ENCODE data around the gene FRY. TPM values are rescaled to one million over a fixed set of nuclear protein-coding genes. Genes with fewer than 3 reads are reported as not detected.

FRY gene
- total RNA-seq, 4 donors from 2014 or later = 99.5 to 285 (median 158) TPM

DNA sequence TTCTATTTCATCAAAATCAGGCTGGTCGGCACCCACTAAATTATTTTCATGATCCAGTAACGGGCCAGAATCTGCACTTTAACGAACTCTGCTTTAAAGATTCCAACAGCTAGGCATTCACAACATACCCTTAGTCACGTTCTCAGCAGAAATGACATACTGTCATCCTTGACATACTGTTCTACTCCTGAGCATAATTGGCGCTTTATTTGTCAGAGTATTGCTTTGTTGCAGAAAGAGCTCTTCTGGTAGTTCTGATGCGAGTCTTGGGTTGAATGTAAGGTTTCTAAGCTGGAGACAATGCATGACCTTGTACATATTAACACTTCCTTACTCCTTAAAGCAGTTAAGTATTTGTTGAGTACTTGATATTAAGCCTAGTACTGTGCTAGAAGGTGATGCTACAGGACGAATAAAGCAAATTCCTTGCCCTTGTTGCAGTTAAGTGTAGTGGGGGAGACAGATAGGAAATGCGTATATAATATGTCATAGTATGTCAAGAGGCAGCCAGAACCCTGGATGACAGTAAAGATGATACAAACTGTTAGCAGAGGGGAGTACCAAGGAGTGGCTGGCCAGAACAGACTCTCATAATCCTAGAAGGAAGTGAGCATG lies 32.2 kb downstream of the FRY start:
- ATAC-seq = no peak
- H3K27ac ChIP-seq = no peak overlapping the region
- no peaks in the 10 kb centered on the region for H3K27me3 ChIP-seq
- H3K9me3 ChIP-seq = no peaks in the 10 kb centered on the region
- no peak for TF ChIP-seq POLR2AphosphoS5 (IDR thresholded peaks at IDR 0.05)
- no peak for TF ChIP-seq POLR2A (IDR thresholded peaks at IDR 0.05)
- no peak for TF ChIP-seq EP300 (IDR thresholded peaks at IDR 0.05)
- TF ChIP-seq, protein P1, sequence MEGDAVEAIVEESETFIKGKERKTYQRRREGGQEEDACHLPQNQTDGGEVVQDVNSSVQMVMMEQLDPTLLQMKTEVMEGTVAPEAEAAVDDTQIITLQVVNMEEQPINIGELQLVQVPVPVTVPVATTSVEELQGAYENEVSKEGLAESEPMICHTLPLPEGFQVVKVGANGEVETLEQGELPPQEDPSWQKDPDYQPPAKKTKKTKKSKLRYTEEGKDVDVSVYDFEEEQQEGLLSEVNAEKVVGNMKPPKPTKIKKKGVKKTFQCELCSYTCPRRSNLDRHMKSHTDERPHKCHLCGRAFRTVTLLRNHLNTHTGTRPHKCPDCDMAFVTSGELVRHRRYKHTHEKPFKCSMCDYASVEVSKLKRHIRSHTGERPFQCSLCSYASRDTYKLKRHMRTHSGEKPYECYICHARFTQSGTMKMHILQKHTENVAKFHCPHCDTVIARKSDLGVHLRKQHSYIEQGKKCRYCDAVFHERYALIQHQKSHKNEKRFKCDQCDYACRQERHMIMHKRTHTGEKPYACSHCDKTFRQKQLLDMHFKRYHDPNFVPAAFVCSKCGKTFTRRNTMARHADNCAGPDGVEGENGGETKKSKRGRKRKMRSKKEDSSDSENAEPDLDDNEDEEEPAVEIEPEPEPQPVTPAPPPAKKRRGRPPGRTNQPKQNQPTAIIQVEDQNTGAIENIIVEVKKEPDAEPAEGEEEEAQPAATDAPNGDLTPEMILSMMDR (IDR thresholded peaks at IDR 0.05) = no peak
- H3K36me3 ChIP-seq = no peaks in the 10 kb centered on the region
- H3K4me1 ChIP-seq = peaks cover 0 to 9% (median 9%) of the 10 kb centered on the region in 3 donors
- 83 to 94% methylated on average over 4 to 8 of the region's 8 CpGs for WGBS, 2 donors (ENCODE audit: low coverage in 1 of 2)
- no peak overlapping the region for H3K4me3 ChIP-seq

GRCh38 chr13:32067149-32067961 lies 35.8 kb downstream of the FRY start:
- Histone ChIP-seq H3K27ac (no peak overlapping the region), H3K4me1 (no peaks in the 10 kb centered on the region), H3K4me3 (no peak overlapping the region), H3K36me3 (no peaks in the 10 kb centered on the region), H3K9me3 (no peaks in the 10 kb centered on the region), H3K27me3 (no peaks in the 10 kb centered on the region)
- no peak for ATAC-seq
- WGBS, 2 donors (ENCODE audit: low coverage in 1 of 2) = 82 to 86% methylated on average over 4 to 6 of the region's 6 CpGs
- no peak for TF ChIP-seq POLR2AphosphoS5 (IDR thresholded peaks at IDR 0.05)
- TF ChIP-seq EP300 (IDR thresholded peaks at IDR 0.05) = no peak
- no peak for TF ChIP-seq POLR2A (IDR thresholded peaks at IDR 0.05)
- TF ChIP-seq, protein P1 (IDR thresholded peaks at IDR 0.05) = no peak

DNA sequence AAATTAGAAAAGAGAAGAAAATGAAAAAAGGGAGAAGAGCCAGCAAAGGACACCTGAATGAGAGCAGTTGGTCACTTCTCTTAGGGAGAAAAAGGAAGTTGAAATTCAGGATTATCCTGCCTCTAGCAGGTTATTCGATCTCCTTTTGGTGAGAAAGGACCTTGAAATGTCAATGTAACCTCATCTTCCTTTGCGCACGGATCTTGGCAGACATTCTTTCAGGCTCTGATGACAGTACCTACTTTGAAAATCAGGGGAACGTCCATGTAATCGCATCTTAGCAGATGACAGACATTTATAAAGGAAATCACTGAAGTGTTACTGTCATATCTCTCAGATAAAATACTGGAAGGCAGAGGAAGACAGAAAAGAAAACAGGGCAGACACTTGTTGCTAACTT lies 36.7 kb downstream of the FRY start:
- ATAC-seq = no peak
- H3K27me3 ChIP-seq = no peaks in the 10 kb centered on the region
- no peak overlapping the region for H3K27ac ChIP-seq
- 83 to 88% methylated on average over 5 of the region's 5 CpGs for WGBS, 2 donors (ENCODE audit: low coverage in 1 of 2)
- H3K4me1 ChIP-seq = no peaks in the 10 kb centered on the region
- H3K9me3 ChIP-seq = no peaks in the 10 kb centered on the region
- no peaks in the 10 kb centered on the region for H3K36me3 ChIP-seq
- no peak for TF ChIP-seq POLR2A (IDR thresholded peaks at IDR 0.05)
- TF ChIP-seq POLR2AphosphoS5 (IDR thresholded peaks at IDR 0.05) = no peak
- no peak overlapping the region for H3K4me3 ChIP-seq

DNA sequence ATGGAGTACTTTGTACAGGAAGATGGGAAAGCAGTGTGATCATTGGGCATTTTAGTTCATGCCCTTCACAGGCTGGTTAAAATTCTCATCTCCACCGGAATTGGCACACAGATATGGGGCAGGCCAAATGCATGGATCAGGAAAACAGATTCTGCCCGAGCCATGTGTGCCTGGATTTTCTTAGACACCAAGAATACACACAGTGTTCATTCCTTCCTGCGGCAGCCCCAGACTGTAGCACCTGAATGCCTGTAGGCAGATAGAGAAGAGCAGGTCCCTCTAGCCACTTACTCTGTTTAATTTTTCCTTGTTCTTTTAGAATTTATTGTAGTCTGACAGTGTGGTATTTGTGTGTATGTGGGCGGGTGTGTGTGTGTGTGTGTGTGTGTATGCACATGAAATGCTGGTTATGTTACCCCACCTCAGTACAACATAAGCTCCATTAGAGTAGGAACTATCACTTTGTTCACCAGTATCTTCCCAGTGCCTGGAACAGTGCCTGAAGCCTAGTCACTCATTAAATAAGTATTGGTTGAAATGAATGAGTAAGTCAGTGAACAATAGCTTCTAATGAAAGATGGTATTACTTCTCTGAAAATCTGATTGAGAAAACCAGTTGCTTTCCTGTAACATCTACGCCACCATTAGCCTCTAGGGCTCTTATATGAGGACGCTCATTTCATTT lies 41.7 kb downstream of the FRY start:
- TF ChIP-seq EP300 (IDR thresholded peaks at IDR 0.05) (no peak), POLR2AphosphoS5 (IDR thresholded peaks at IDR 0.05) (no peak), POLR2A (IDR thresholded peaks at IDR 0.05) (no peak)
- TF ChIP-seq, protein P1 (IDR thresholded peaks at IDR 0.05) = no peak
- no peak for ATAC-seq
- 84 to 95% methylated on average over 5 to 6 of the region's 6 CpGs for WGBS, 2 donors (ENCODE audit: low coverage in 1 of 2)
- no peak overlapping the region for H3K27ac ChIP-seq
- H3K27me3 ChIP-seq = no peaks in the 10 kb centered on the region
- no peaks in the 10 kb centered on the region for H3K9me3 ChIP-seq
- no peaks in the 10 kb centered on the region for H3K36me3 ChIP-seq
- H3K4me1 ChIP-seq = no peaks in the 10 kb centered on the region
- H3K4me3 ChIP-seq = no peak overlapping the region

DNA sequence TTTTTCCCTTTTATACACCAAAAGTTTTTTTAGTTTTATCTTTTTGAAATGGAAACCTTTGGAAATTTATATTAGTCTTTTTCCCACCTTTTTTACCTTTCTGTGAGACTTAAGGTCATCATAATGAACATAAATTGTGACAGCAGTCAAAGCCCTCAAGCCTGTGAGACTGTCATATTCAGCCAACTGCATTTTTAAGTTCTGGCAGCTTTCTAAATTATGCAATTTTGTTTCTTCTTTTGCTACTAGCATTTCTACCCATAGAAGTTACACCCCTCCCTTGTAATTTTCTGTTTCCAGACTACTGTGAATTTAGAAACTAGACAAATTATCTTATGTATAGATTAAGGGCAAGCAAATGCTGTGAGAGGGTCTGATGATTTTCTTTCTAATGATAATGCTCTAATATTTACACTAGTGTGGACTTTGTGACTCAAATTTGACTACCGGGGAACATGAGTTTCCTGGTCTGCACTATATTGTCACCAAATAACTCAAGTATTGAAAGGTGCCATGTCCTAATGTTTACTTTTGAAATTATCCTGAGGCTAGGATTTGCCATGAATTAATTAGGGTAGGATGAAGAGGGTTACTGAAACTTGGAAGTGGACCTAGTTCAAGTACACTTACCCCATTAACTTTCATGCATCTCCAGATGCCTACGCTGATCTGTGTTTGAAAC lies 43.7 kb downstream of the FRY start:
- Histone ChIP-seq H3K36me3 (no peaks in the 10 kb centered on the region), H3K9me3 (no peaks in the 10 kb centered on the region), H3K4me3 (no peak overlapping the region), H3K27ac (no peak overlapping the region), H3K27me3 (no peaks in the 10 kb centered on the region), H3K4me1 (no peaks in the 10 kb centered on the region)
- 83 to 100% methylated on average over 1 to 2 of the region's 2 CpGs for WGBS, 2 donors (ENCODE audit: low coverage in 1 of 2)
- no peak for TF ChIP-seq EP300 (IDR thresholded peaks at IDR 0.05)
- TF ChIP-seq, protein P1 (IDR thresholded peaks at IDR 0.05) = no peak
- no peak for TF ChIP-seq POLR2AphosphoS5 (IDR thresholded peaks at IDR 0.05)
- no peak for TF ChIP-seq POLR2A (IDR thresholded peaks at IDR 0.05)
- ATAC-seq = no peak

All from gastroesophageal sphincter (tissue), 4 donors.